HG02973 (cell line): ENCODE results near the gene DCLK1.

Source experiments
- ATAC-seq: cut with Tn5 transposase; IDR thresholded peaks from one replicate; pipeline ENCODE4 v1.9.1; 2021; ENCODE audit warnings: moderate library complexity; ENCODE audit not compliant: unreplicated experiment

Gene DCLK1

DNA sequence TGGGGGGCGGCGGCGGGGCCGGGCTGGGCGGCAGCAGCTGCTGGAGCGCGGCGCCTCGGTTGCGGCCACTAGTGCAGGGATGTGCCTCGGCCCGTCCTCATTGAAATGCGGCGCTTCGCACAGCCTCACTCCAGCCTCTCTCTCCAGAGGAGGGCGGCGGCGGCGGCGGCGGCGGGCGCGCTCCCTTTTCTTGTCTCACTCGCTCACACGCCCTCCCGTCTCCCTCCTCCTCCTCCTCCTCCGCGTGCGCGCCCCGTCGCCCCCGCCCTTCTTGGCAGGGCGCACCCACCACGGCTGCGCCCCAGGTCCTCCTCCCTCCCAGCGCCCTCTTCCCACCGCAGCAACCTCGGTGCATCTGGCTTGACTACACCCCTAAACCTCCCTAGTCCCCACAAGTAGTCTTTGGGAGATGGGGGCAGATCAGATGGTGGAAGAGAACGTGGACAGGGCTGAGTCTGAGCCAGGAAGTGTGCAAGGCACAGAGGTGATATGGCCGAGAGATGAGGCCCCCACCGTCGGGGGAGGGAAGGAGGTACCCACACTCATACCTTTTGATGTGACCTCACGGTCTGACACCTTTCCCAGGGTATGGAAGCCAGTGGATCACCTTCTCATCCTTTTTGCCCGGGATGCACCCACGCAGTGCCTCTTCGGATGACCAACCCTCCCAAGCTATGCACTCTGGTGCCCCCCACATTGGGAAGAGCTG, at the start of gene DCLK1:
TSS of gene DCLK1 (minus strand) at position 161 of the 709 bp plus-strand sequence.
- no peak for ATAC-seq

GRCh38 chr13:36175621-36176020, 44.4 kb upstream of the DCLK1 start:
- no peak for ATAC-seq

DNA sequence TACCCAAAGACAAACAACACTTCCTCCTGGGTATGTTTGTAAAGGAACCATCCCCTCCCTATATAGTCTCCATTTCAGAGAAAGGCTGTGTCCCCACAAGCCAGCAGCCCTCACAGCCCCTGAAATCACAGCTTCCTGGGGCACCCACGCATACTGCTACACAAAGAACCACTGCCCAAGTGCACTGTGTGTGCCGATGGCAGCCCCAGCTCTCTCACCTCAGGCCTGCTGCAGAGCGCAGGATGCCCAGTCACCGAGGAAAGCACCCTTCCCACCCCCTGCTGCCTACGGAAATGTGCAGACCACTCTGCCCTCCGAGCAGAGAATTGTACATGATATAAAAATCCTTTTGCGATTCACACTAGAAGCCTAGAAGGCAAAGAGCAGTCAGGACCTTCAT, 43.7 kb upstream of the DCLK1 start:
- ATAC-seq = no peak

GRCh38 chr13:36173571-36174322, 42.6 kb upstream of the DCLK1 start:
- no peak for ATAC-seq

- no peak for ATAC-seq
Observed at GRCh38 chr13:36166046-36166445, 34.9 kb upstream of the DCLK1 start.

GRCh38 chr13:36163809-36164308, 32.7 kb upstream of the DCLK1 start:
- ATAC-seq = no peak

GRCh38 chr13:36163286-36163685, 32.1 kb upstream of the DCLK1 start:
- no peak for ATAC-seq

DNA sequence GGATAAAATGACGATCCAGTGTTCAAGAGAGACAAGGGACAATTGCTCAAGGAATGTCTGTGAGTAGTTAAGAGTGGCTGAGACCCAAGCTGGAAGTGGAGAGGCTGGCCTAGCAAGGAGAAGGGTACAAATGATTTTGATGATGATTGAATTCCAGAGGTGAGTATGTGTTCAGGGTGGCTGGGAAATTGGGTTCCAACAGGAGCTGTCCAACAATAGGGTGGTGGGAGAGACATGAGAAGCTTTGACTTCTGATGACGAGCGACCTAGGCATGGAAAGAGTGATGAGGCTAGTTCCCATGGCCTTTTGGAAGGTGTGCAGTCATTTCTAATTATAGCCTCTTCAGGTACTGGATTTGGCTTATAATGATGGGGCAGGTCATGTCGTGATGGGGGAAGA, 29.1 kb upstream of the DCLK1 start:
- no peak for ATAC-seq

GRCh38 chr13:36158611-36159010, 27.4 kb upstream of the DCLK1 start:
- no peak for ATAC-seq

- no peak for ATAC-seq
Observed at GRCh38 chr13:36157480-36157879, 26.3 kb upstream of the DCLK1 start.

DNA sequence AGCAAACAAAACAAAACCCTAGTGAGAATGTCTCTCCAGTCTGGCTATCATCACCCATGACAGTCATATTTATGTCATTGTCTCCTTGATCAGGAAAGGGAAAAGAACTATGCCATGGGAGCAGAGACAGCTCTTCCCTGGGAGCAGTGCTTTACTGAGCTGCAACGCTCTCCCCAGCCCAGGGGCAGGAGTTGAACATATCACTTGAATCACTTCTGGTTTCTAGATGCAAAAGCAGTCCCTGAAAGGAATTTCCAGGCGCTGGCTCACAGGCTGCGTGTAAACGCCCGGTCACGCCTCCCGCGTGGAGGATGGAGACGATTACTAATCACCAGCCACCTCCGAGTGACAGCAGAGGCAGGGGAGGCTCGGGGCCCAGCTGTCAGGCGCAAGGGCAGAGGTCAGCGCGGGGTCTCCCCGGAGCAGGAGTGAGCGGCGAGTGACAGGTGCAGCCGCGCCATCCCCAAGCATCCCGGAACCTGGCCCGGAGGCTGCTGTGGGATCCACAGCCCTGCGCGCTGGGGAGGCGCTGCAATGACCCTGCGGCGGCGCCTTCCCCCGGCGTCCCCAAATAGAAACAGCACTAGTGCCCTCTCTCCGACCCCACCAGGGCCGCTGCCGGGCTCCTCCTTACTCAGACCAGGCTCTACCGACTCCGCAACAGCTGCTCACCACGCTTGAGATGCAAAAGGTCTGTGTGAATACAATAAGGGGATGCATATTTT, 23.5 kb upstream of the DCLK1 start:
- ATAC-seq = no peak

DNA sequence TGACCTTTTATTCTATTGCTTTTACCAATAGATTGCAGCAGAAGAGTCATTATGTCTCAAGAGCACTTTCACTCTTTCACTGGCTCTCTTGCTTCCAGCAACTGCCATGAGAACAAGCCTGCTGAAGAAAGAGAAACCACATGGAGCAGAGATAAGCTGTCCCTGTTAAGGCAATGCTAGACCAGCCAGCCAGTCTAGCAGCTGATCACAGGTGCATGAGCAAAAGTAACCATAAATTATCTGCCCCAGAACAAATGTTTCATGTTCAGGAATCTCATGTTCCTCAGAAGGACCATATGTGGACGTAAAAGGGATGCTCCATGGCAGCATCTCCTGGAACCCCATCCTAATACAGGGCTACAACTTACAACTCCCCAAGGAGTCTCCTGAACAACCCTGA, 20.4 kb upstream of the DCLK1 start:
- no peak for ATAC-seq

GRCh38 chr13:36148446-36148845, 17.3 kb upstream of the DCLK1 start:
- no peak for ATAC-seq

- ATAC-seq = no peak
Observed at GRCh38 chr13:36147330-36147729, 16.1 kb upstream of the DCLK1 start.

DNA sequence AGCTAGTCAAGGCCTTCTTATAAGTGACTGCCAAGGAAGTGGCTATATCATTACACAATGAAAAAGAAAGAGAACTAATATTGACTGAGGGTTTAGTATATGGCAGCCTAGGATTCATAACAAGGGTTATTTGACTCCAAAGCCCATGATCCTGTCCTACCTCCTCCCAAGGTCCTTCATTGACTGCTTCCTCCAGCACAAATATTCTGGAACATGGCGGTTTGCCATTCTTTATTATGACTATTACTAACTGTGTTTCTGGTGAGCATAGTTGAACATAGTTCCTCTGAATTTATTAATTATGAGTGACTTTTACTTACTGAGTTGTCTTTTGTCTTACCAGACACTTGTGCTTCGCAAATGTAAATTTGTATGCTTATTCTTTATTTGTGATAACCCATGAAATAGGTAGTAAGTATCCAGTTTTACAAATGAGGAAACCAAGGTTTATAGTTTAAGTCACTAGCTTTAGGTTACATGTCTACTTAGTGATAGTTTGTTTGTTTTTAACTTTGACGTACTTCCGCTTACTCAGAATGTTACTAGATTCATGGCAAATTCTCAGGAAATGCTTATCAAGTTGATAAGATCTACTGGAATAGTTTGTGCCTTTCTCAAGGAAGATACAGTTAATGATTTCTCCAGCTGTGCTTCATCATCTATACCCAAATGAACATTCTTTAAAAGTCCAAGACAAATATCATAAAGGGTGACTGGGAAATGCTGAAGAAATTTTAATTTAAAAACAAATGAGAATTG, 15.5 kb upstream of the DCLK1 start:
- no peak for ATAC-seq

DNA sequence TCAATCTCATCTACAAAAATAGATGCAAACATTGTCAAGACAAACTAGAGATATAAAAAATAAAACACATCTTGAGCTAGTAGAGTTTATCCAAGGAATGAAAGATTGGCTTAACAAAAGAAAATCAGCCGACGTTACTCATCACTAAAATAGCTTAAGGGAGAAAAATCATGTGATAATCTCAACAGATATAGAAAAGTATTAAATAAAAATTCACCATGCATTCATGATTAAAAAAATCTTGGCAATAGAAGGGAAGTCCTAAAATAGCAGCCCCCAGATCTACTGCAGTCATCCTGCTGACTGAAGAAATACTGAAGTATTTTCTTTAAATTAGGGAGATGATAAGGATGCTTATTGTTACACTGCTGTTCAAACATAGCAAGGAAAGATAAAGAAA, 12.6 kb upstream of the DCLK1 start:
- no peak for ATAC-seq

DNA sequence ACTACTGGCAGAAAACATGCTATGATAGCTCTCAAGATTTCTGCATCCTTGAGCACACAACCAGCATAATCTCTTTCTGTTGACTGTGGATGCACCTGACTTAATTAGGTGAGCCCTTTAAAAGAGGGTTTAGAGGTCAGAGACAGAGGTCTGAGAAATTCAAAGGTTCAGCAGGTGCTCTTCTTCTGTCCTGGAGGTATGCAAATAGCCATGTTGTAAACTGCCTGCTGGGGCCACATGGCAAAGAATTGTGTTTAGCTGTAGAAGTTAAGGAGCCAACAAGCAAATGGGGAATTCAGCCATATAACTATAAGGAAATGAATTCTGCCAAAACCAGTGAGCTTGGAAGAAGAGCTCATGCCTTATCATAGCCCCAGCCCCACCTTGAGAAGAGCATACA, 11.6 kb upstream of the DCLK1 start:
- ATAC-seq = no peak

DNA sequence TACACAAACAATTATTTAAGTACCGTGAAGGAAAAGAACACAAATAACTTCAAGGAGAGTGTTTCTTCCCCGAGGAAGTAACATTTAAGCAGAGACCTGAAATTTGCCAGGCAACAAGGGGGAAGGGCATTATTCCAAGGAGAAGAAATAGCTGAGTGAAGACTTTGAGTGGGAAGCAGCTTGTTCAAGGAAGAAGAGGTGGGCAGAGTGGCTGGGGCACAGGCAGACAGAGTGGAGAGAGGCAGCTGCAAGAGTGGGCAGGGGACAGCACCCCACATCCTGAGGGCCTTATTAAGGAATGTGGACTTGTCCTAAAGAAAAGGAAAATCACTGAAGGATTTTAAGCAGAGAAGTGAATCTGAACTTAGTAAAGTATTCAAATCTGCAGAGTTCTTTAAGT, 4.7 kb upstream of the DCLK1 start:
- ATAC-seq = no peak

DNA sequence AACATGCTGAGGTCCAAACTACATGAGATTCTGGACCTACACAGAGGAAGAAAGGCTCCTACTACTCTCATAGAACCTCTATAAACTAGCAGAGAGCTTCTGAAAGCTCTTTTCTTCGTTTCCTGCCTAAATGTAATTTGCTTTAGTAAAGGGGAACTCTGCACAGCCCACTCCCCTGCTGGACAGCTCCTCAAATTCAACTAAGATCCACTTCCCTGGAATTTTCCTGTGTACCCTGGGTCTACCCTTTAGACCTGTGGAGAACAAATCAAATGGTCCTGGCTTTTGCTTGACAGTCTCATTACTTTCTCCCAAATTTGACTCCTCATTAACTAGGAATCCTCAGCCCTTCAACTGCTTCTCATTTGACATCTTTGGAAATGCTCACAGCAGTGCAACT, 3.5 kb upstream of the DCLK1 start:
- no peak for ATAC-seq

- no peak for ATAC-seq
Observed at GRCh38 chr13:36133950-36134626, 2.9 kb upstream of the DCLK1 start.
